PC-9 (cell line): Measurements from ENCODE around the gene NT5C2. TPM values are rescaled to one million over a fixed set of nuclear protein-coding genes. Genes with fewer than 3 reads are reported as not detected.

Source experiments
- BruUV-seq: library from RNA; stranded (reverse); fragments of 400-500 nt; replicated peaks from 2 replicates; lab custom pipeline; 2021; lab: Mats Ljungman, UMichigan
- CTCF ChIA-PET: fragments of 300-600 bp; sonication (Branson Sonifier 250); formaldehyde crosslinking; loops from one replicate; lab custom pipeline; 2022; ENCODE audit warnings: antibody characterized with exemption; lab: Charles Lee
- POLR2A ChIA-PET: fragments of 300-600 bp; sonication (Branson Sonifier 250); formaldehyde crosslinking; loops from one replicate; lab custom pipeline; 2022; ENCODE audit warnings: antibody characterized with exemption; ENCODE audit not compliant: unreplicated experiment; lab: Charles Lee
- DNase-seq, 2 experiments: peaks; one replicate each; pipeline versions ENCODE4 v3.0.0 to v3.0.0-alpha.2; 2015 to 2022; ENCODE audit warnings: mixed read lengths in 1 of 2
- H2AFZ ChIP-seq: fragments of 200-600 bp; sonication (generic); 2 replicates; pipeline ENCODE4 v1.8.1; 2017; ENCODE audit warnings: antibody characterized with exemption
- H3F3A ChIP-seq: fragments of 200-600 bp; sonication (generic); 2 replicates; pipeline ENCODE4 v1.8.1; 2017; ENCODE audit warnings: antibody characterized with exemption, mild to moderate bottlenecking, low read depth; ENCODE audit not compliant: insufficient read depth
- H3K27ac ChIP-seq: fragments of 200-600 bp; sonication (generic); 2 replicates; pipeline ENCODE4 v1.6.1; 2016; ENCODE audit warnings: mixed run types
- H3K27me3 ChIP-seq: fragments of 200-600 bp; sonication (generic); 2 replicates; pipeline ENCODE4 v1.6.1; 2016; ENCODE audit warnings: low read depth, mixed run types; ENCODE audit not compliant: insufficient read depth
- H3K36me3 ChIP-seq: fragments of 200-600 bp; sonication (generic); 2 replicates; pipeline ENCODE4 v1.6.1; 2016; ENCODE audit warnings: low read depth, mixed run types
- H3K4me1 ChIP-seq: fragments of 200-600 bp; sonication (generic); replicated peaks from 2 replicates; pipeline ENCODE4 v1.6.1; 2016; ENCODE audit warnings: mixed run types; ENCODE audit not compliant: insufficient read depth
- H3K4me2 ChIP-seq: fragments of 200-600 bp; sonication (generic); 2 replicates; pipeline ENCODE4 v1.6.1; 2017; ENCODE audit warnings: mixed run types
- H3K4me3 ChIP-seq: fragments of 200-600 bp; sonication (generic); 2 replicates; pipeline ENCODE4 v1.6.1; 2016; ENCODE audit warnings: mixed run types
- H3K79me2 ChIP-seq: fragments of 200-600 bp; sonication (generic); 2 replicates; pipeline ENCODE4 v1.6.1; 2017; ENCODE audit warnings: low read depth, mixed run types
- H3K9me2 ChIP-seq: fragments of 200-600 bp; sonication (generic); 2 replicates; pipeline ENCODE4 v1.8.1; 2017; ENCODE audit warnings: mild to moderate bottlenecking; ENCODE audit not compliant: insufficient read depth
- H3K9me3 ChIP-seq: fragments of 200-600 bp; sonication (generic); 2 replicates; pipeline ENCODE4 v1.8.1; 2016; ENCODE audit warnings: low read depth; ENCODE audit not compliant: insufficient read depth
- H4K20me1 ChIP-seq: fragments of 200-600 bp; sonication (generic); 2 replicates; pipeline ENCODE4 v1.8.1; 2017; ENCODE audit not compliant: insufficient read depth
- EZH2 ChIP-seq: fragments of 200-600 bp; sonication (generic); IDR thresholded peaks from 2 replicates; pipeline ENCODE4 v1.8.0; 2017; ENCODE audit warnings: antibody characterized with exemption, low read depth
- intact Hi-C: fragments of 100-400 bp; cut with micrococcal nuclease; formaldehyde crosslinking; loops from one replicate; pipeline ENCODE4 v1.10.0; 2022; ENCODE audit not compliant: unreplicated experiment
- total RNA-seq: library from RNA; stranded (reverse); gene quantifications from 2 replicates; pipeline ENCODE4 v1.2.3, GENCODE V29; 2021
- TF ChIP-seq, protein P1 (sequence below): fragments of 200-600 bp; sonication (generic); conservative IDR thresholded peaks from 2 replicates; pipeline ENCODE4 v1.6.1; 2017; ENCODE audit warnings: mixed run types, antibody characterized with exemption, mild to moderate bottlenecking, moderate library complexity

NT5C2 gene
- total RNA-seq, 1 experiment from 2014 or later = 67.9 TPM

DNA sequence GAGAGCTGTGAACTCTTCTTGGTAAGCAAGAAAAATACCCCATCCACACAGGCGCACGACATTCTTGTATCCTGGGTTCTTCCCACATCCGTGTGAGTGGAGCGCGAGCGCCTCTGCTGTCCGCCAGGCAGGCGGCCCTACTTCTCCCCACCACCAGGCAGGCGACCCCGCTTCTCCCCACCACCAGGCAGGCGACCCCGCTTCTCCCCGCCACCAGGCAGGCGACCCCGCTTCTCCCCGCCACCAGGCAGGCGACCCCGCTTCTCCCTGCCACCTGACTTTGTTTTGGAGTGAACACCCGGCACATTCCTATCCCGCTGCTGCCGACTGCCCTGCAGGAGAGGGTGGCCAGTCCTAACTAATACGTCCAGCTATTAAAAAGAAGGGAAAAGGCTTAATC, 120.8 kb downstream of the NT5C2 start:
- intact Hi-C loops = no loop called here
- no peak overlapping the region for H3K4me2 ChIP-seq
- ChIA-PET CTCF (interaction anchor here (0.7 kb wide), 1 partner anchor 155 kb away, joined by 4 read pairs; the partner anchor contains the start of gene CNNM2), POLR2A (no interaction called here)
- no peaks in the 10 kb centered on the region for H3K9me2 ChIP-seq
- H3K4me3 ChIP-seq = no peak overlapping the region
- H2AFZ ChIP-seq = no peak overlapping the region
- no peaks in the 10 kb centered on the region for H3K9me3 ChIP-seq
- H3K79me2 ChIP-seq = no peaks in the 10 kb centered on the region
- BruUV-seq = no TSS peak
- H3K4me1 ChIP-seq = no peaks in the 10 kb centered on the region; the same call in 1 of the 2 replicates
- TF ChIP-seq EZH2 = no peak
- TF ChIP-seq, protein P1, sequence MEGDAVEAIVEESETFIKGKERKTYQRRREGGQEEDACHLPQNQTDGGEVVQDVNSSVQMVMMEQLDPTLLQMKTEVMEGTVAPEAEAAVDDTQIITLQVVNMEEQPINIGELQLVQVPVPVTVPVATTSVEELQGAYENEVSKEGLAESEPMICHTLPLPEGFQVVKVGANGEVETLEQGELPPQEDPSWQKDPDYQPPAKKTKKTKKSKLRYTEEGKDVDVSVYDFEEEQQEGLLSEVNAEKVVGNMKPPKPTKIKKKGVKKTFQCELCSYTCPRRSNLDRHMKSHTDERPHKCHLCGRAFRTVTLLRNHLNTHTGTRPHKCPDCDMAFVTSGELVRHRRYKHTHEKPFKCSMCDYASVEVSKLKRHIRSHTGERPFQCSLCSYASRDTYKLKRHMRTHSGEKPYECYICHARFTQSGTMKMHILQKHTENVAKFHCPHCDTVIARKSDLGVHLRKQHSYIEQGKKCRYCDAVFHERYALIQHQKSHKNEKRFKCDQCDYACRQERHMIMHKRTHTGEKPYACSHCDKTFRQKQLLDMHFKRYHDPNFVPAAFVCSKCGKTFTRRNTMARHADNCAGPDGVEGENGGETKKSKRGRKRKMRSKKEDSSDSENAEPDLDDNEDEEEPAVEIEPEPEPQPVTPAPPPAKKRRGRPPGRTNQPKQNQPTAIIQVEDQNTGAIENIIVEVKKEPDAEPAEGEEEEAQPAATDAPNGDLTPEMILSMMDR = no peak
- DNase-seq = no peak
- no peaks in the 10 kb centered on the region for H3K36me3 ChIP-seq
- H4K20me1 ChIP-seq = no peaks in the 10 kb centered on the region
- H3K27me3 ChIP-seq = no peaks in the 10 kb centered on the region
- H3K27ac ChIP-seq = no peak overlapping the region
- no peaks in the 10 kb centered on the region for H3F3A ChIP-seq

DNA sequence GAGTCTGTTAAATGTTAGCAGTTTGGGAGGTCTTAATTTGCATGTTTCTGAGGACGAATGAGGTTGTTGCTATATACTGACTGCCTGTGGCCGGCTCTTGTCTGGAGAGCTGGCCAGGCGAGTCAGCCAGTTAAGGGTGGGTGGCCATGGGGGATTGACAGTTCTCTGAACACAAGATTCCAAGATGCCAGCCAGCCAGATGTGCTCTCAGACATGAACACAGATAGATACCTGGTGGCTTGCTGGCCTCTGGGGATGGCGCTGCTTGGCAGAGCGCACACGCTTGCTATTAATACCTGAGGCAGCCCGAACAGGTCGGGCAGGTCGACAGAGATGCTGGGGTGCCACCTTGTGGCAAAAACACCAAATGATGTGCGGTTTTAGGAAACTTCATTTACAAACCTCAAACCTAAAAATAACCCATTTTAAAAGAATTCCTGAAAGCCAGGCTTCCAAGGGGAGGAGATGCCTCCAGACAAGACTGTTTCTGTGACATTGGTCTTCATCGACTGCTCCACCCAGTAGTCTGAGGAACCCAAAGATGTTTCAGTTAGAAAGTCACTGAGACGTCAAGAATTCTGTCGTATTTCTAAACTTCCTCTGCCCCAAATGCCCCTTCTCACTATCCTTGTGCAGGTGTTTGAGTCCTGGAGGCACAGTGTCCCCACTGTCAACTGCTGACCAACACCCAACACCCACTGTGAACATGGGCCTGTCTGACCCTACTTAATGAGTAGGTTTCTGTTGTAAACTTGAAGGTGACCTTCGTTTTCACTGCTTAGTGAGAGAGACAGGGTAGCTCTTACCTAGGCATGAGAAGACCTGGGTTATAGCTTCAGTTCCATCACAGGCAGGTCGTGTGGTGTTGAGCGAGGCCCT, 123.4 kb downstream of the NT5C2 start:
- Histone ChIP-seq H3F3A (no peaks in the 10 kb centered on the region), H3K4me2 (no peak overlapping the region), H3K79me2 (no peaks in the 10 kb centered on the region), H3K27ac (no peak overlapping the region), H3K36me3 (no peaks in the 10 kb centered on the region), H3K9me3 (no peaks in the 10 kb centered on the region), H3K27me3 (no peaks in the 10 kb centered on the region), H3K4me1 (no peaks in the 10 kb centered on the region; the same call in 1 of the 2 replicates), H3K9me2 (no peaks in the 10 kb centered on the region), H2AFZ (no peak overlapping the region), H4K20me1 (no peaks in the 10 kb centered on the region), H3K4me3 (no peak overlapping the region)
- CTCF ChIA-PET = interaction anchor here (0.6 kb wide), 1 partner anchor 246 kb away, joined by 3 read pairs; no protein-coding TSS in a partner anchor
- no TSS peak for BruUV-seq
- DNase-seq = peak; percentile 40 to 45
- TF ChIP-seq, protein P1 = peak; percentile 71
- no peak for TF ChIP-seq EZH2
- intact Hi-C loops = loop anchor here (1.0 to 10.0 kb wide), 4 partner anchors 152 to 340 kb away; partner anchors contain the start of gene RPEL1
- POLR2A ChIA-PET = no interaction called here

DNA sequence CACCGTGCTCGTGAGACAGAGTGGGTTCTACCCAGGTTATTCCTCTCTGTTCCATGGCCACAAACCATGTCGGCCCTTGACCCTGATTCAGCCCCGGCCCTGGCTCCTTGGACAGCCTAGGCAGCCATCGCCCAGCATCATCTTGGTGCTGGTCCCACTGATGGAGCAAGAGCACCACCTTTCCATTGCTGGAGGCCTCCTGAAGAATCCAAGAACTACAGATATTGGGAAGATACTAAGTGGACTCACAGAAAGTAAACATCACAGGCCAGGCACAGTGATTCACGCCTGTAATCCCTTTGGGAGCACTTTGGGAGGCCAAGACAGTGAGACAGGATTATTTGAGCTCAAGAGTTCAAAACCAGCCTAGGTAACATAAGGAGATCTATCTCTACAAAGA, 125.1 kb downstream of the NT5C2 start:
- H3K27ac ChIP-seq = no peak overlapping the region
- H3K4me3 ChIP-seq = no peak overlapping the region
- H3K4me2 ChIP-seq = no peak overlapping the region
- ChIA-PET CTCF (no interaction called here), POLR2A (no interaction called here)
- H3K9me2 ChIP-seq = no peaks in the 10 kb centered on the region
- intact Hi-C loops = loop anchor here (2.0 to 10.0 kb wide), 2 partner anchors 177 to 233 kb away; partner anchors contain the start of gene RPEL1
- H3K27me3 ChIP-seq = no peaks in the 10 kb centered on the region
- H4K20me1 ChIP-seq = no peaks in the 10 kb centered on the region
- no peaks in the 10 kb centered on the region; the same call in 1 of the 2 replicates for H3K4me1 ChIP-seq
- no peak for DNase-seq
- H3K79me2 ChIP-seq = no peaks in the 10 kb centered on the region
- H3K9me3 ChIP-seq = no peaks in the 10 kb centered on the region
- no peaks in the 10 kb centered on the region for H3F3A ChIP-seq
- no peak for TF ChIP-seq EZH2
- TF ChIP-seq, protein P1 = no peak
- no peak overlapping the region for H2AFZ ChIP-seq
- BruUV-seq = no TSS peak
- H3K36me3 ChIP-seq = no peaks in the 10 kb centered on the region
